DMS 273 (cell line): ENCODE results near the gene FADS1.

Source experiments
- DNase-seq: peaks from one replicate; lab custom pipeline; 2025; ENCODE audit not compliant: unreplicated experiment; lab: John Stamatoyannopoulos, UW

The FADS1 gene

DNA sequence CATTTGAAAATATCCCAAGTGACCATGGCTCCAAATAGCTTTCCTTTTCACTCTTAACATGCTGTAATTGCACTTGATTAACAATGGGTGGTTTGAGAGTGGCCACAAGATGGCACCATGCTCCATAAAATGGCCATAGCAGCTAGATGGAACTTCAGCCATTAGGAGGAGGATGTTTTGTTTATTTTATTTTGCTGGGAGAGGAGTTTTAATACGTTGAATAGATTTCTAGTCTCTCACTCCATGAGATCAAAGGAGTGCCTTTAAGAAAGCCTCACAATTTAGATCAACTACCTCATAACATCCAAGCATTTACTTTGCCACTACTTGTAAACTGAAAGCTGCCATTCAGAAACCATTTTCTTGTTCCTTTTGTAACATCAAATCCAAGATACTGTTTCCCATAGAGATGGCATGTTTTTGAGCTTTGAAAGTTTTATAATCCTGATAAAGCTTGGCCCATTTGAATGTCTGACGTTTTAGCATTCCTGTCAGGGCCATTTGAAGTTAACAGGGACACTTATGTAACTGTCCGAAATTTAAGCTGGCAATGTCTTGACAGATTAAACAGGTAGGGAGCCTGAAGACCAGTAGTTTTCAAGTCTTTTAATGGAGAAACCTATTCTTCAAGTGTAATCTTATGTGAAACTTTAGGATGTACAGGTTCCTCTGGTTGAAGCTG, 19.4 kb downstream of the FADS1 start:
- DNase-seq, result peak; percentile 78

- DNase-seq, result no peak
Measured at GRCh38 chr11:61795876-61796526, 20.8 kb downstream of the FADS1 start.

DNA sequence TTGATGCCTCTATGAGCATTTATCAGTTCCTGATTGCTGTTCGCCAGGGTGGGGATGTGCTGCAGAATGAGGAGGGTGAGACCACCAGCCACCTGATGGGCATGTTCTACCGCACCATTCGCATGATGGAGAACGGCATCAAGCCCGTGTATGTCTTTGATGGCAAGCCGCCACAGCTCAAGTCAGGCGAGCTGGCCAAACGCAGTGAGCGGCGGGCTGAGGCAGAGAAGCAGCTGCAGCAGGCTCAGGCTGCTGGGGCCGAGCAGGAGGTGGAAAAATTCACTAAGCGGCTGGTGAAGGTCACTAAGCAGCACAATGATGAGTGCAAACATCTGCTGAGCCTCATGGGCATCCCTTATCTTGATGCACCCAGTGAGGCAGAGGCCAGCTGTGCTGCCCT, 21.3 kb downstream of the FADS1 start:
- DNase-seq, result no peak

GRCh38 chr11:61794579-61794978, 22.2 kb downstream of the FADS1 start:
- no peak for DNase-seq

- no peak for DNase-seq
Measured at GRCh38 chr11:61793829-61794204, 23.0 kb downstream of the FADS1 start.

DNA sequence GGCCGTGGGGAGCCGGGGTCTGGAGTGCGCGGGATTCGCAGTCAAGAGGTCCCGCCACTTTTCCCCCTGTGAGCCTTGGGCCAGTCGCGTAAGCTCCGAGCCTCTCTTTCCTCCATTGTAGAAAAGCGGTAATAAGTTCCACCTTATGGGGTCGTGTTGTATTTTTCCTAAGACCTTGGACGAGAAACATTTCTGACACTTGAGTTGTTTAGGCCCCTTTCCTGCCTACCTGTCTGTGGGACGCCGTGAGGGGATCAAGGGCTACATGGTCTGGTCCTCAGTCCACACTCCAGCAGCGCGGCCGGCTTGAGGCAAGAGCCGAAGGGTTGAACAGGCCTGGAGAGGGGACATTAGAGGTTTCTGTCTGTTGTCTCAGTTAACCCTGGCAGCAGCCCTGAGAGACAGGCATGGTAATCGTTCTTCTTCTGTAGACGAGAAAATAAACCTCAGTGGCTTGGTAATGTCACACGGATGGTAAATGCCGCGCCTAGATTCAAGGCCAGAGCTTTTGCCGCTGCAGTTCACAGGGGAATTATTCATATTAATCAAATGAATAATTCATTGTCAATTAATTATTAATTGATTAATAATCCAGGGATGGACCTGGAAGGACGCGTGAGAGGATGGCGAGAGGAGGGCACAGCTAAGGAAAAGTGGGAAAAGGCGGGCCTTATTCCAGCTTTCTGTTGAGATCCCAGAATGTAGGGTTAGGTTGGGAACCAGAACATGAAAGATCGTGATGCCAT, 23.5 kb downstream of the FADS1 start:
- DNase-seq, result peak; percentile 56

- DNase-seq, result peak; percentile 93
Measured at GRCh38 chr11:61792310-61793082, 24.3 kb downstream of the FADS1 start, which contains the start of the genes FEN1 and TMEM258. FEN1 (plus strand) TSS chr11:61792911; CDS start chr11:61795362, 2,451 bp downstream. TMEM258 (minus strand) TSS chr11:61792599; CDS start chr11:61792558, 41 bp downstream.

- DNase-seq, result peak; percentile 83
Measured at GRCh38 chr11:61791737-61792309, 25.0 kb downstream of the FADS1 start.

DNA sequence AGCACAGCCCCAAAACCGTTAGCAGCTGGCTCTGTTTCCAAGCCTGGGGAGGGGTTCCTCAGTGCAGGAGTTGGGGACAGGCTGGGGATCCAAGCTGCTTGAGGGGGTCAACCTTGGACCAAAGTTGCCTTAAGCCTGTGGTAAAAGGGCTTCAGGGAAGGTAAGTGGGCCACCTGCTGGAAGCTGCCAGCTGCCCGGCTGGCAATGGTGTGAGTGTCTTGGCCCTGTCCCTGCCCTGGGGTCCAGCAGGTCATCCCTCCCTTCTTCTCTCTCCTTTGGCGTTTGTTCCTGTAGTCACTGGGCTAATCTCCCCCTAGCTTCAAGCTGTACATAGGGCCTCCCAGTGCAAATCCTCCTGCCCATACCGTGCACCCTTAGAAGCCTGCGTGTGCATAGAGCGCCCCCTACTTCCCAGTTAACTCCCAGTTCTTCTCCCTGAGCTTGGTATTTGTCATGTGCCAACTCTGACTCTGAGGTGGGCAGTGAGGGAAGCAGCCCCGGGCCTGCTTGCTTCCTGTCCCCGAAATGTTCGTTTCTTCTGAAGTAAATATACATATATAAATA, 28.8 kb downstream of the FADS1 start:
- DNase-seq, result peak; percentile 60

DNA sequence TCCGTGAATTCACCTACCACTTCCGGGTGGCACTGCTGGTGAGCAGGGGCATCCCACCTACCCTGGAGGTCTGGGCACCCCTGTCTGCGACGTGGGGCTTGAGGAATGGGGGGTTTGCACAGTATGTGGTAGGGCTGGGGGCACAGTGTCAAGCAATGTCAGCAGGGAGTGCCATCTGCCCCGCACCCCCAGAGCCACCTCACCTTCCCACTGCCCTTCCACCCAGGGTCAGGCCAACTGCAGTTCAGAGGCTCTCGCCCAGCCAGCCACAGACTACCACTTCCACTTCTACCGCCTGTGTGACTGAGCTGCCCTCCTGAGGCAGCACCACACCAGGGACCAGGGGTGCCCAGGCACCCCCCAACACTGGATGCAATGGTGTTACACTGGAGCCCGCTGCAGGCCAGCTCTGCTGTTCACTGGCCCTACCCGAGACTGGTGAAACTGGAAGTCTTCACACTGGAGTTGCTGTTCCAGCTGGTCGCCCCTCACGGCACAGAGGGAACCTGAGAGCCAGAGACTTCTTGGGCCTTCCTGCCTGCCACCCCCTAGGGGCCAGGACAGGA, 30.9 kb downstream of the FADS1 start:
- no peak for DNase-seq

- DNase-seq, result no peak
Measured at GRCh38 chr11:61784506-61784805, 32.3 kb downstream of the FADS1 start.

GRCh38 chr11:61783717-61784505, 32.9 kb downstream of the FADS1 start:
- no peak for DNase-seq

GRCh38 chr11:61782841-61783240, 34.0 kb downstream of the FADS1 start:
- no peak for DNase-seq

DNA sequence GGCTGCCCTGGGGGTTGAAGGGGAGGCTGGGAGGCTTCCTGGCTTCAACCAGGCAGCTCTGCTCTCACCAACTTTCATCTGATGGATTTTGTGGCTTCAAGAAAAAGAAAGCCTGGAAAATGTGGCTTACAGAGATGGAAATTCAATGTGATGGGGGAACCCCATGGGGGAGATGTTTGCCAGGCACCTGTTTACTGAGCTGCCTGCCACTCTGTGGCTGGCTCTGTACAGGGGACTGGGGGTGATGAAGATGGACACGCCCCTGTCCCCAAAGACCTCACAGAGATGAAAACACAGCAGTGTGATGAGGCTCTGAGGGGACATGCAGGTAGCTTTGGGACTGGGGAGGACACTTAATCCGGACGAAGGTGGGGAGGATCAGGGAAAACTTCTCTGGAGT, 34.5 kb downstream of the FADS1 start:
- DNase-seq, result no peak

DNA sequence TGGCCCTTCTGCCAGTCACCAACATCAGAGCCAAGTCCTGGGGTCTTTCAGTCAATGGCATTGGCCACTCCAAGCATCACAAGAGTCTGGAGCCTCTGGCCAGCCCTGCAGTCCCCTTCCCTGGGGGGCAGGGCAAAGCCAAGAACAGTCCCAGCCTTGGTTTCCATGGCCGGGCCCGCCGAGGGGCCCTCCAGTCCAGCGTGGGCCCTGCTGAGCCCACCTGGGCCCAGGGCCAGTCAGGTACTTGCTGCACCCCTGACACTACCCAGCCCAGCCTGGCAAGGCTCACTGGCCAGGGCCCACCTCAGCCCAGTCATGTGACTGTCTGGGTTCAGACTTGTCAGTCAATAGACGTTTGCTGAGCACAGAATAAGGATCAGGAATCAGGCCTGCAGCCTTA, 35.2 kb downstream of the FADS1 start:
- no peak for DNase-seq

- no peak for DNase-seq
Measured at GRCh38 chr11:61780581-61781162, 36.1 kb downstream of the FADS1 start.

- no peak for DNase-seq
Measured at GRCh38 chr11:61779666-61780525, 36.9 kb downstream of the FADS1 start.

- no peak for DNase-seq
Measured at GRCh38 chr11:61778920-61779650, 37.7 kb downstream of the FADS1 start.
